Ovary (tissue), 9 donors: Measurements from ENCODE around the gene TBC1D1. TPM values are rescaled to one million over a fixed set of nuclear protein-coding genes. Genes with fewer than 3 reads are reported as not detected.
A peak's percentile ranks its signal among the peaks of the same experiment; 100 is the strongest.

Source experiments
- DNase-seq, 5 donors: peaks; one replicate each; pipeline ENCODE4 v3.0.0-alpha.2; 2019 to 2020
- H3K27ac ChIP-seq, 2 donors: fragments of 200-600 bp; one replicate each; pipeline versions ENCODE4 v1.5.1 to v1.8.0; 2019 to 2022
- H3K27me3 ChIP-seq: fragments of 200-600 bp; one replicate; pipeline ENCODE4 v1.8.0; 2022
- H3K36me3 ChIP-seq: fragments of 200-600 bp; sonication (generic); one replicate; pipeline ENCODE4 v1.5.1; 2019
- H3K4me1 ChIP-seq: one replicate; pipeline ENCODE4 v1.8.1; 2013; ENCODE audit warnings: mild to moderate bottlenecking, moderate library complexity; ENCODE audit not compliant: insufficient read depth
- H3K4me3 ChIP-seq: fragments of 200-600 bp; sonication (generic); one replicate; pipeline ENCODE4 v1.5.1; 2017
- H3K9me3 ChIP-seq, 2 donors: fragments of 200-600 bp in 1 of 2; sonication (generic) in 1 of 2; one replicate each; pipeline versions ENCODE4 v1.5.1 to v1.8.1; 2013 to 2019; ENCODE audit warnings: mild to moderate bottlenecking in 1 of 2, moderate library complexity in 1 of 2
- CTCF ChIP-seq, 3 donors: fragments of 450-650 bp in 2 of 3; fragments of 200-600 bp in 1 of 3; IDR thresholded peaks; one replicate each; pipeline versions ENCODE4 v1.5.1 to v1.8.0; 2016 to 2022; ENCODE audit warnings: antibody characterized with exemption in 3 of 3, mild to moderate bottlenecking in 1 of 3
- EP300 ChIP-seq: sonication (generic); formaldehyde crosslinking; IDR thresholded peaks from one replicate; pipeline ENCODE4 v1.6.1; 2017; ENCODE audit warnings: antibody characterized with exemption
- POLR2A ChIP-seq: fragments of 450-650 bp; IDR thresholded peaks from one replicate; pipeline ENCODE4 v1.6.1; 2017; ENCODE audit warnings: antibody characterized with exemption, mild to moderate bottlenecking, moderate library complexity
- WGBS, 3 donors: extraction: QIAGEN DNeasy Blood & Tissue Kit in 1 of 3; methylation state at CpG; one replicate each; pipeline versions ENCODE4 v1.1.5 to v1.1.7; 2013 to 2017; 5-methylcytosine and 5-hydroxymethylcytosine counted together
- intact Hi-C, 4 donors: fragments of 100-400 bp; cut with DNase I; formaldehyde crosslinking; loops; one replicate each; pipeline versions ENCODE4 v1.11.0 to v1.15.1; 2022 to 2023
- polyA plus RNA-seq, 2 donors: library from polyadenylated mRNA; stranded (reverse); fragments of 200-250 nt in 1 of 2; fragments of 350-450 nt in 1 of 2; fragmentation: Illumina TruSeq in 1 of 2; extraction: RNeasy Lipid Tissue Mini Kit (QIAGEN cat#74804) in 1 of 2; gene quantifications; one replicate each; pipeline ENCODE4 v1.2.3, GENCODE V29; 2013 to 2014
- total RNA-seq, 7 donors: library from RNA; depleted of rRNA in 2 of 7; stranded (reverse); fragments of >200 nt in 2 of 7; fragmentation: NEBNext Ultra II Directional in 3 of 7; extraction: Animal tissue kit (Norgen Biotek cat#: 25700) in 3 of 7; gene quantifications; one replicate each; pipeline versions ENCODE4 v1.1.0 to v1.2.4, GENCODE V29; 2016 to 2023
- donor health status: DM: no; HTN: no; CAD: no; lungs with moderate emphysema.
- donor health status: DM: no; HTN: no; CAD: no.
- donor health status: Bipolar disorder and iron deficiency.
- donor health status: DM: yes; HTN: yes; CAD: no.
- donor health status: DM: no; HTN: no; CAD: no.
- donor health status: DM: yes; HTN: yes; CAD: no.

The TBC1D1 gene
- total and polyA plus RNA-seq, 9 donors = 39.5 to 104 (median 63.9) TPM

GRCh38 chr4:38091636-38092035 lies 200.8 kb downstream of the TBC1D1 start:
- Histone ChIP-seq H3K4me1 (peaks cover 16% of the 10 kb centered on the region), H3K36me3 (no peaks in the 10 kb centered on the region), H3K27ac (no peak overlapping the region), H3K27me3 (no peaks in the 10 kb centered on the region), H3K4me3 (no peak overlapping the region), H3K9me3 (no peaks in the 10 kb centered on the region)
- no peak for TF ChIP-seq POLR2A
- no peak for TF ChIP-seq EP300
- TF ChIP-seq CTCF (IDR thresholded peaks at IDR 0.05) = no peak
- WGBS, 3 donors = 41 to 56% (median 54%) methylated on average over 1 of the region's 1 CpG
- no peak for DNase-seq
- intact Hi-C loops = no loop called here

GRCh38 chr4:38092701-38093100 lies 201.8 kb downstream of the TBC1D1 start:
- Histone ChIP-seq H3K27me3 (no peaks in the 10 kb centered on the region), H3K9me3 (no peaks in the 10 kb centered on the region), H3K27ac (no peak overlapping the region), H3K36me3 (no peaks in the 10 kb centered on the region), H3K4me3 (no peak overlapping the region), H3K4me1 (peaks cover 11% of the 10 kb centered on the region)
- TF ChIP-seq POLR2A (no peak), CTCF (IDR thresholded peaks at IDR 0.05) (no peak), EP300 (no peak)
- 51 to 65% (median 55%) methylated on average over 3 of the region's 3 CpGs for WGBS, 3 donors
- intact Hi-C loops = no loop called here
- DNase-seq = no peak

GRCh38 chr4:38094419-38094818 lies 203.5 kb downstream of the TBC1D1 start:
- Histone ChIP-seq H3K27ac (peak overlapping the region in 1 of 2 donors; percentile 38), H3K27me3 (no peaks in the 10 kb centered on the region), H3K9me3 (no peaks in the 10 kb centered on the region), H3K4me1 (peaks cover 6% of the 10 kb centered on the region), H3K36me3 (no peaks in the 10 kb centered on the region), H3K4me3 (no peak overlapping the region)
- WGBS, 3 donors = 10 to 15% (median 12%) methylated on average over 7 of the region's 7 CpGs
- DNase-seq = peak; percentile 31 to 65 (median 58)
- intact Hi-C loops = no loop called here
- no peak for TF ChIP-seq EP300
- no peak for TF ChIP-seq POLR2A
- TF ChIP-seq CTCF (IDR thresholded peaks at IDR 0.05) = no peak

- Histone ChIP-seq H3K36me3 (no peaks in the 10 kb centered on the region), H3K27ac (no peak overlapping the region), H3K27me3 (no peaks in the 10 kb centered on the region), H3K9me3 (no peaks in the 10 kb centered on the region), H3K4me3 (no peak overlapping the region), H3K4me1 (peaks cover 8% of the 10 kb centered on the region)
- 94 to 97% (median 96%) methylated on average over 8 of the region's 8 CpGs for WGBS, 3 donors
- intact Hi-C loops = no loop called here
- DNase-seq = no peak
- TF ChIP-seq CTCF (IDR thresholded peaks at IDR 0.05) = no peak
- no peak for TF ChIP-seq EP300
- no peak for TF ChIP-seq POLR2A
These were observed 204.8 kb downstream of the TBC1D1 start for GRCh38 chr4:38095691-38096090.
